Muscle layer of duodenum (tissue), 2 donors: ENCODE results near the gene SGCE.

Experiments
- H3K27ac ChIP-seq: one replicate; pipeline ENCODE4 v1.7.0; 2013; ENCODE audit warnings: mild to moderate bottlenecking, low read length
- H3K27me3 ChIP-seq: one replicate; pipeline ENCODE4 v1.7.0; 2013; ENCODE audit warnings: low read depth, mild to moderate bottlenecking, control low read depth, low read length
- H3K36me3 ChIP-seq, 2 donors: one replicate each; pipeline ENCODE4 v1.7.0; 2013; ENCODE audit warnings: low read length in 2 of 2, control low read depth in 1 of 2, mild to moderate bottlenecking in 1 of 2; ENCODE audit not compliant: insufficient read depth in 2 of 2, control insufficient read depth in 1 of 2
- H3K4me1 ChIP-seq, 2 donors: one replicate each; pipeline ENCODE4 v1.7.0; 2013; ENCODE audit warnings: low read length in 2 of 2, mild to moderate bottlenecking in 2 of 2, control low read depth in 1 of 2, moderate library complexity in 1 of 2; ENCODE audit not compliant: insufficient read depth in 2 of 2, control insufficient read depth in 1 of 2
- H3K4me3 ChIP-seq, 2 donors: one replicate each; pipeline ENCODE4 v1.7.0; 2013; ENCODE audit warnings: low read length in 2 of 2, low read depth in 1 of 2, mild to moderate bottlenecking in 1 of 2
- H3K9me3 ChIP-seq, 2 donors: one replicate each; pipeline ENCODE4 v1.7.0; 2013; ENCODE audit warnings: low read length in 2 of 2, control low read depth in 1 of 2, mild to moderate bottlenecking in 1 of 2; ENCODE audit not compliant: control insufficient read depth in 1 of 2
- donor health status: healthy.

SGCE gene

GRCh38 chr7:94642838-94643653, 12.9 kb downstream of the SGCE start:
- H3K4me1 ChIP-seq, result no peaks in the 10 kb centered on the region
- no peak overlapping the region for H3K4me3 ChIP-seq
- no peaks in the 10 kb centered on the region for H3K9me3 ChIP-seq
- H3K36me3 ChIP-seq, result no peaks in the 10 kb centered on the region
- H3K27me3 ChIP-seq, result no peaks in the 10 kb centered on the region
- H3K27ac ChIP-seq, result no peak overlapping the region

GRCh38 chr7:94639384-94639783, 16.5 kb downstream of the SGCE start:
- H3K9me3 ChIP-seq, result no peaks in the 10 kb centered on the region
- H3K27ac ChIP-seq, result no peak overlapping the region
- H3K36me3 ChIP-seq, result no peaks in the 10 kb centered on the region
- H3K27me3 ChIP-seq, result no peaks in the 10 kb centered on the region
- H3K4me3 ChIP-seq, result no peak overlapping the region
- no peaks in the 10 kb centered on the region for H3K4me1 ChIP-seq

- Histone ChIP-seq H3K27me3 (no peaks in the 10 kb centered on the region), H3K27ac (no peak overlapping the region), H3K4me3 (no peak overlapping the region), H3K36me3 (no peaks in the 10 kb centered on the region), H3K9me3 (no peaks in the 10 kb centered on the region), H3K4me1 (peaks cover 0 to 17% of the 10 kb centered on the region in 2 donors)
Observed at GRCh38 chr7:94635687-94636086, 20.2 kb downstream of the SGCE start.

GRCh38 chr7:94634502-94634901, 21.4 kb downstream of the SGCE start:
- Histone ChIP-seq H3K9me3 (no peaks in the 10 kb centered on the region), H3K4me1 (peaks cover 0 to 17% of the 10 kb centered on the region in 2 donors), H3K4me3 (no peak overlapping the region), H3K36me3 (no peaks in the 10 kb centered on the region), H3K27ac (no peak overlapping the region), H3K27me3 (no peaks in the 10 kb centered on the region)

GRCh38 chr7:94633687-94634086, 22.2 kb downstream of the SGCE start:
- H3K36me3 ChIP-seq, result no peaks in the 10 kb centered on the region
- no peak overlapping the region for H3K27ac ChIP-seq
- no peak overlapping the region for H3K4me3 ChIP-seq
- H3K27me3 ChIP-seq, result no peaks in the 10 kb centered on the region
- H3K9me3 ChIP-seq, result no peaks in the 10 kb centered on the region
- H3K4me1 ChIP-seq, result peaks cover 0 to 17% of the 10 kb centered on the region in 2 donors

GRCh38 chr7:94633014-94633341, 23.0 kb downstream of the SGCE start:
- H3K9me3 ChIP-seq, result no peaks in the 10 kb centered on the region
- H3K4me3 ChIP-seq, result no peak overlapping the region
- H3K36me3 ChIP-seq, result no peaks in the 10 kb centered on the region
- H3K27ac ChIP-seq, result no peak overlapping the region
- H3K27me3 ChIP-seq, result no peaks in the 10 kb centered on the region
- peaks cover 0 to 17% of the 10 kb centered on the region in 2 donors for H3K4me1 ChIP-seq

GRCh38 chr7:94632338-94633013, 23.5 kb downstream of the SGCE start:
- peaks cover 0 to 17% of the 10 kb centered on the region in 2 donors for H3K4me1 ChIP-seq
- H3K9me3 ChIP-seq, result no peaks in the 10 kb centered on the region
- H3K27ac ChIP-seq, result no peak overlapping the region
- no peaks in the 10 kb centered on the region for H3K36me3 ChIP-seq
- no peaks in the 10 kb centered on the region for H3K27me3 ChIP-seq
- no peak overlapping the region for H3K4me3 ChIP-seq

GRCh38 chr7:94630855-94631254, 25.1 kb downstream of the SGCE start:
- Histone ChIP-seq H3K4me3 (no peak overlapping the region), H3K36me3 (no peaks in the 10 kb centered on the region), H3K4me1 (peaks cover 0 to 17% of the 10 kb centered on the region in 2 donors), H3K27me3 (no peaks in the 10 kb centered on the region), H3K27ac (no peak overlapping the region), H3K9me3 (no peaks in the 10 kb centered on the region)

GRCh38 chr7:94623820-94624219, 32.1 kb downstream of the SGCE start:
- H3K4me3 ChIP-seq, result no peak overlapping the region
- no peaks in the 10 kb centered on the region for H3K36me3 ChIP-seq
- H3K9me3 ChIP-seq, result no peaks in the 10 kb centered on the region
- no peaks in the 10 kb centered on the region for H3K27me3 ChIP-seq
- H3K4me1 ChIP-seq, result peaks cover 6 to 7% of the 10 kb centered on the region in 2 donors
- no peak overlapping the region for H3K27ac ChIP-seq

- H3K4me1 ChIP-seq, result peaks cover 6 to 7% of the 10 kb centered on the region in 2 donors
- peaks cover 0 to 6% of the 10 kb centered on the region in 2 donors for H3K36me3 ChIP-seq
- H3K9me3 ChIP-seq, result no peaks in the 10 kb centered on the region
- no peaks in the 10 kb centered on the region for H3K27me3 ChIP-seq
- H3K27ac ChIP-seq, result peak overlapping the region; percentile 58
- H3K4me3 ChIP-seq, result no peak overlapping the region
Observed at GRCh38 chr7:94621120-94621519, 34.8 kb downstream of the SGCE start.

- Histone ChIP-seq H3K4me1 (peaks cover 6 to 7% of the 10 kb centered on the region in 2 donors), H3K4me3 (no peak overlapping the region), H3K27me3 (no peaks in the 10 kb centered on the region), H3K36me3 (peaks cover 0 to 8% of the 10 kb centered on the region in 2 donors), H3K27ac (peak overlapping the region; percentile 58), H3K9me3 (no peaks in the 10 kb centered on the region)
Observed at GRCh38 chr7:94620703-94621118, 35.2 kb downstream of the SGCE start.
